ENCODE measurements around the gene MRPL41.

Gene MRPL41

DNA sequence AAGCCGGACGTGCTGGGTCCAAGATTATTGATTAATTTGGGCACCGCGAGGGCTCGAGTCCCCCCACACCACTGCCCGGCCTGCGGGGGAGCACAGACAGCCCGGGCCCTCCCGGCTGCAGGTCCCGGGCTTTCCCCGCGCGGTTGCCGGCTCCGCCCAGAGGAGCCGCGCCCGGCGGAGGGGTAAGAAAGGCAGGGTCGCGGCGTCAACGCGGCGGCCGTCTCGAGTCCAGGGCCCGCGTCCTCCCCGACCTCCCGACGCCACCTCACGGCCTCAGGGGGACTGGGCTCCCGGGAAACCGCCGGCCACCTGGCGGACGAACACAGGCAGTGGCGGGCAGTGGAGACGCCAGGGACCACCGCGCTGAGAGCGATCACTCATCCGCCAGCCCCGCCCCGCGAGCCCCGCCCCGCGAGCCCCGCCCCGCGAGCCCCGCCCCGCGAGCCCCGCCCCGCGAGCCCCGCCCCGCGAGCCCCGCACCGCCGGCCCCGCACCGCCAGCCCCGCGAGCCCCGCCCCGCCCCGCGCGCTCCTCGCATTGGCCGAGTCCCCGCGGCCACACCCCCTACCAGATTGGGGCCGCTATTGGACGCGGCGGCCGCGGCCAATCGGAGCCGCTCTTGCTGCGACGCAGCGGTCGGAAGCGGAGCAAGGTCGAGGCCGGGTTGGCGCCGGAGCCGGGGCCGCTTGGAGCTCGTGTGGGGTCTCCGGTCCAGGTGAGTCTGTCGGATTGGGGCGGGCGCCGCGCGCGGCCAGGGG is at the start of gene MRPL41:
Gene MRPL41, plus strand, starts transcription at position 616 of the 758 bp plus-strand sequence. CDS start 203 bp downstream, outside the sequence.
- Histone ChIP-seq H3K4me1 (peaks cover 0 to 32% (median 23%) of the 10 kb centered on the region in 4 donors), H3K9me3 (no peaks in the 10 kb centered on the region), H3K36me3 (peaks cover 13 to 32% (median 31%) of the 10 kb centered on the region in 3 donors), H3K27ac (peak within 1 kb of the TSS; percentile 86 to 98), H3K4me3 (peak within 1 kb of the TSS; percentile 85 to 92), H3K27me3 (no peaks in the 10 kb centered on the region)
- peak; percentile 37 to 56 for TF ChIP-seq CTCF (IDR thresholded peaks at IDR 0.05)
- DNase-seq, result peak; percentile 82 to 94
- intact Hi-C loops (cut with DNase I; ENCODE audit: low total_unique reads), result no loop called here

- intact Hi-C loops (cut with DNase I; ENCODE audit: low total_unique reads), result no loop called here
- TF ChIP-seq CTCF (IDR thresholded peaks at IDR 0.05), result no peak
- Histone ChIP-seq H3K4me3 (no peak overlapping the region), H3K27me3 (no peaks in the 10 kb centered on the region), H3K36me3 (peaks cover 0 to 59% (median 28%) of the 10 kb centered on the region in 3 donors), H3K27ac (no peak overlapping the region), H3K4me1 (no peaks in the 10 kb centered on the region), H3K9me3 (no peaks in the 10 kb centered on the region)
- DNase-seq, result no peak
Measured at GRCh38 chr9:137502008-137502911, 49.4 kb upstream of the MRPL41 start.

DNA sequence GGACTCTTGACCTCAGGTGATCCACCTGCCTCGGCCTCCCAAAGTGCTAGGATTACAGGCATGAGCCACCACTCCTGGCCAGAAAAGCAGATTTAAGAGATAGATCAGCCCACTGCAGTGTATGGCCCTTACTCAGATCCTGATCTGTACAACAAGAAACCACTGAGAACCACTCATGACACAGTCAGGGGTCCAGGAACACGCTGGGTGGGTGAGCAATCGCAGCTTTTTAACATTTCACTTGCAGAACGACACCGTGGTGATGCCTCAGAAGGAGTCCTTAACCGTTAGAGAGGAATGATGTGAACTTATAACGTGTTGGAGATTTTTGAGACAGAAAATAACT is 47.3 kb upstream of the MRPL41 start:
- peaks cover 0 to 44% (median 19%) of the 10 kb centered on the region in 3 donors for H3K36me3 ChIP-seq
- intact Hi-C loops (cut with DNase I; ENCODE audit: low total_unique reads), result no loop called here
- H3K4me3 ChIP-seq, result no peak overlapping the region
- no peak for DNase-seq
- H3K27ac ChIP-seq, result no peak overlapping the region
- no peaks in the 10 kb centered on the region for H3K4me1 ChIP-seq
- no peaks in the 10 kb centered on the region for H3K27me3 ChIP-seq
- no peak for TF ChIP-seq CTCF (IDR thresholded peaks at IDR 0.05)
- no peaks in the 10 kb centered on the region for H3K9me3 ChIP-seq

GRCh38 chr9:137505421-137506140 is 46.1 kb upstream of the MRPL41 start:
- no peaks in the 10 kb centered on the region for H3K4me1 ChIP-seq
- no peak overlapping the region for H3K27ac ChIP-seq
- TF ChIP-seq CTCF (IDR thresholded peaks at IDR 0.05), result no peak
- intact Hi-C loops (cut with DNase I; ENCODE audit: low total_unique reads), result no loop called here
- no peaks in the 10 kb centered on the region for H3K27me3 ChIP-seq
- no peak for DNase-seq
- H3K4me3 ChIP-seq, result no peak overlapping the region
- H3K36me3 ChIP-seq, result peaks cover 0 to 36% (median 13%) of the 10 kb centered on the region in 3 donors
- no peaks in the 10 kb centered on the region for H3K9me3 ChIP-seq

GRCh38 chr9:137506274-137506673 is 45.4 kb upstream of the MRPL41 start:
- Histone ChIP-seq H3K27me3 (no peaks in the 10 kb centered on the region), H3K4me1 (no peaks in the 10 kb centered on the region), H3K36me3 (peaks cover 0 to 32% (median 7%) of the 10 kb centered on the region in 3 donors), H3K27ac (no peak overlapping the region), H3K9me3 (no peaks in the 10 kb centered on the region), H3K4me3 (no peak overlapping the region)
- intact Hi-C loops (cut with DNase I; ENCODE audit: low total_unique reads), result no loop called here
- no peak for DNase-seq
- TF ChIP-seq CTCF (IDR thresholded peaks at IDR 0.05), result no peak
